Astrocyte (in vitro differentiated cells and primary cell): ENCODE data around the gene CRYBG1. TPM values are rescaled to one million over a fixed set of nuclear protein-coding genes. Genes with fewer than 3 reads are reported as not detected.
A peak's percentile ranks its signal among the peaks of the same experiment; 100 is the strongest.

ENCODE experiments used
- DNase-seq: peaks from one replicate; pipeline ENCODE4 v3.0.0-alpha.2; 2010; ENCODE audit warnings: low read depth
- FAIRE-seq: peaks from 2 replicates; lab custom pipeline; 2011; peaks lifted over from hg19 to GRCh38; lab: Jason Lieb, UNC
- H2AFZ ChIP-seq: 2 replicates; pipeline ENCODE4 v1.6.0; 2012; ENCODE audit warnings: low read depth, low read length, inconsistent platforms
- H3K27ac ChIP-seq: 2 replicates; pipeline ENCODE4 v1.5.1; 2011; ENCODE audit warnings: low read depth, low read length, inconsistent platforms
- H3K27me3 ChIP-seq: 2 replicates; pipeline ENCODE4 v1.6.0; 2011; ENCODE audit warnings: low read length, inconsistent platforms; ENCODE audit not compliant: insufficient read depth
- H3K36me3 ChIP-seq: 2 replicates; pipeline ENCODE4 v1.5.1; 2011; ENCODE audit warnings: low read length, inconsistent platforms; ENCODE audit not compliant: insufficient read depth
- H3K4me1 ChIP-seq: 2 replicates; pipeline ENCODE4 v1.5.1; 2011; ENCODE audit warnings: low read length, inconsistent platforms; ENCODE audit not compliant: insufficient read depth
- H3K4me2 ChIP-seq: 2 replicates; pipeline ENCODE4 v1.6.0; 2012; ENCODE audit warnings: low read length, inconsistent platforms
- H3K4me3 ChIP-seq: 2 replicates; pipeline ENCODE4 v1.5.1; 2011; ENCODE audit warnings: low read depth, mild to moderate bottlenecking, low read length, inconsistent platforms; ENCODE audit not compliant: insufficient read depth
- H3K79me2 ChIP-seq: 2 replicates; pipeline ENCODE4 v1.6.0; 2012; ENCODE audit warnings: mild to moderate bottlenecking, low read length, inconsistent platforms; ENCODE audit not compliant: insufficient read depth
- H3K9ac ChIP-seq: 2 replicates; pipeline ENCODE4 v1.6.0; 2012; ENCODE audit warnings: mild to moderate bottlenecking, low read length, inconsistent platforms
- H3K9me3 ChIP-seq: 2 replicates; pipeline ENCODE4 v1.5.1; 2012; ENCODE audit warnings: low read depth, mild to moderate bottlenecking, low read length, inconsistent platforms; ENCODE audit not compliant: insufficient read depth
- H4K20me1 ChIP-seq: 2 replicates; pipeline ENCODE4 v1.6.0; 2012; ENCODE audit warnings: low read length, inconsistent platforms; ENCODE audit not compliant: insufficient read depth
- H3K27ac Mint-ChIP-seq: one replicate; pipeline ENCODE4 v1.8.0; 2021; ENCODE audit warnings: mild to moderate bottlenecking, mixed read lengths; ENCODE audit not compliant: unreplicated experiment
- H3K27me3 Mint-ChIP-seq: one replicate; pipeline ENCODE4 v1.8.0; 2021; ENCODE audit warnings: low read depth, mixed read lengths; ENCODE audit not compliant: unreplicated experiment
- H3K36me3 Mint-ChIP-seq: one replicate; pipeline ENCODE4 v1.8.0; 2021; ENCODE audit warnings: low read depth, mixed read lengths; ENCODE audit not compliant: unreplicated experiment
- H3K4me1 Mint-ChIP-seq: one replicate; pipeline ENCODE4 v1.8.0; 2021; ENCODE audit warnings: low read depth, mixed read lengths; ENCODE audit not compliant: unreplicated experiment
- H3K4me3 Mint-ChIP-seq: one replicate; pipeline ENCODE4 v1.8.0; 2021; ENCODE audit warnings: mild to moderate bottlenecking, moderate library complexity, mixed read lengths; ENCODE audit not compliant: unreplicated experiment
- H3K9me3 Mint-ChIP-seq: one replicate; pipeline ENCODE4 v1.8.0; 2021; ENCODE audit warnings: mild to moderate bottlenecking, mixed read lengths; ENCODE audit not compliant: unreplicated experiment
- CTCF ChIP-seq: IDR thresholded peaks from 2 replicates; pipeline ENCODE4 v1.5.1; 2011; ENCODE audit warnings: low read depth, mild to moderate bottlenecking, inconsistent platforms, low read length, moderate library complexity; ENCODE audit not compliant: insufficient read depth
- EZH2 ChIP-seq: IDR thresholded peaks from 2 replicates; pipeline ENCODE4 v1.6.1; 2012; ENCODE audit warnings: mild to moderate bottlenecking, low read length, inconsistent platforms; ENCODE audit not compliant: insufficient read depth
- total RNA-seq: library from RNA; stranded (reverse); gene quantifications from 2 replicates; pipeline ENCODE4 v1.2.1, GENCODE V29; 2021

CRYBG1 gene
- total RNA-seq, 1 donor from 2014 or later, result 0.64 TPM

DNA sequence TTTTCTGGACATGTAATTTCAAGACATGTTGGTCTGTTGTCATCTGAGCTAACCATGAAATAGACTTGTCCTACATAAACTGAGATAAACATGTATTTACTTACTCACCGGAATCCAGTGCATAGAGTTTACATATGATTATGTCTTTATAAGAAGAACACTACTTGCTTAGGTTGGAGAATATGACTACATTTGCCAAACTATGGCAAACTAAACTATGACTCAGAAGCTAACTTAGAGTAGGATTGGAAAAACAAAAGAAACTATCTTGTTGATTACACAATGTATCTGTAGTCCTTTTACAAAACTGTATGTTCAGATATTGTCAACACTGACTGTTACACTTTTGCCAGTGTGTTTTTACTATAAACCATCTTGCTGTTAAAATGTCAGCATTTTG lies 113.3 kb downstream of the CRYBG1 start:
- Mint-ChIP-seq H3K9me3 (no peaks in the 10 kb centered on the region), H3K36me3 (no peaks in the 10 kb centered on the region), H3K27me3 (peaks cover 4% of the 10 kb centered on the region), H3K27ac (no peak overlapping the region), H3K4me1 (peaks cover 4% of the 10 kb centered on the region), H3K4me3 (no peak overlapping the region)
- TF ChIP-seq CTCF (no peak), EZH2 (no peak)
- H3K4me3 ChIP-seq, result no peak overlapping the region
- H4K20me1 ChIP-seq, result no peaks in the 10 kb centered on the region
- H3K36me3 ChIP-seq, result no peaks in the 10 kb centered on the region
- H2AFZ ChIP-seq, result no peak overlapping the region
- peaks cover 22% of the 10 kb centered on the region for H3K4me1 ChIP-seq
- H3K9ac ChIP-seq, result no peak overlapping the region
- FAIRE-seq (peak; percentile 86), DNase-seq (peak; percentile 79)
- H3K27ac ChIP-seq, result no peak overlapping the region
- H3K79me2 ChIP-seq, result no peaks in the 10 kb centered on the region
- no peaks in the 10 kb centered on the region for H3K9me3 ChIP-seq
- no peak overlapping the region for H3K4me2 ChIP-seq
- H3K27me3 ChIP-seq, result no peaks in the 10 kb centered on the region

GRCh38 chr6:106474466-106474865 lies 113.9 kb downstream of the CRYBG1 start:
- H3K27me3 ChIP-seq, result no peaks in the 10 kb centered on the region
- Mint-ChIP-seq H3K4me1 (no peaks in the 10 kb centered on the region), H3K27ac (no peak overlapping the region), H3K9me3 (no peaks in the 10 kb centered on the region), H3K36me3 (no peaks in the 10 kb centered on the region), H3K4me3 (no peak overlapping the region), H3K27me3 (peaks cover 4% of the 10 kb centered on the region)
- H3K4me3 ChIP-seq, result no peak overlapping the region
- no peak overlapping the region for H3K4me2 ChIP-seq
- no peaks in the 10 kb centered on the region for H3K79me2 ChIP-seq
- no peak for TF ChIP-seq EZH2
- no peak for TF ChIP-seq CTCF
- H3K9ac ChIP-seq, result no peak overlapping the region
- no peak overlapping the region for H2AFZ ChIP-seq
- no peaks in the 10 kb centered on the region for H3K36me3 ChIP-seq
- H4K20me1 ChIP-seq, result no peaks in the 10 kb centered on the region
- FAIRE-seq (no peak), DNase-seq (no peak)
- H3K27ac ChIP-seq, result no peak overlapping the region
- no peaks in the 10 kb centered on the region for H3K9me3 ChIP-seq
- H3K4me1 ChIP-seq, result peaks cover 22% of the 10 kb centered on the region

DNA sequence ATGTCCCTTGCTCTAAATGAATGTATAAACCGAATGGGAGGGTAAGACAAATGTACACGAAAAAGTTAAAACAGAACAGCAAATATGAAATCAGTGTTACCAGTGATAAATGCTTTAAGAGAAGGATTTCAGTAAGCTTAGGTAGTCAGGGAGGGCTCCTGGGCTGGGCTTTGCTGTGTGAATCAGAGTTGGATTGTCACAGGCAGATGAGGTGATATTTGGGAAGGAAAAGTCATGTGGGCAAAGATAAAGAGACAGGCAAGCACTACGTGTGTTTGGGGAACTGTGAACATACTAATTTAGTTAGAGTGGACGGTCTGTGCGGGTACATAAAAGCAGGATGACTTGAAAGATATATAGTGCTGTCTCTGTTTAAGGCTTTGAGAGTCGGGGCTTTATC lies 114.8 kb downstream of the CRYBG1 start:
- no peak overlapping the region for H3K27ac ChIP-seq
- FAIRE-seq, result no peak
- H3K9me3 ChIP-seq, result no peaks in the 10 kb centered on the region
- no peak overlapping the region for H3K4me3 Mint-ChIP-seq
- no peak overlapping the region for H3K27ac Mint-ChIP-seq
- H4K20me1 ChIP-seq, result no peaks in the 10 kb centered on the region
- H3K36me3 Mint-ChIP-seq, result no peaks in the 10 kb centered on the region
- H3K79me2 ChIP-seq, result no peaks in the 10 kb centered on the region
- H3K4me1 ChIP-seq, result peaks cover 22% of the 10 kb centered on the region
- H3K4me2 ChIP-seq, result no peak overlapping the region
- no peak overlapping the region for H3K9ac ChIP-seq
- H3K27me3 ChIP-seq, result no peaks in the 10 kb centered on the region
- H3K4me1 Mint-ChIP-seq, result no peaks in the 10 kb centered on the region
- no peaks in the 10 kb centered on the region for H3K36me3 ChIP-seq
- no peaks in the 10 kb centered on the region for H3K9me3 Mint-ChIP-seq
- no peak overlapping the region for H2AFZ ChIP-seq
- peaks cover 4% of the 10 kb centered on the region for H3K27me3 Mint-ChIP-seq
- peak; percentile 50 for DNase-seq
- TF ChIP-seq CTCF (no peak), EZH2 (no peak)
- H3K4me3 ChIP-seq, result no peak overlapping the region
